ENCODE results near the gene KIF26A.

GRCh38 chr14:104227806-104228205 lies 89.4 kb downstream of the KIF26A start:
- TF ChIP-seq CTCF (IDR thresholded peaks at IDR 0.05) = no peak
- TF ChIP-seq POLR2A (IDR thresholded peaks at IDR 0.05) = no peak
- TF ChIP-seq EP300 (IDR thresholded peaks at IDR 0.05) = no peak

Data from stomach (tissue), 4 donors.